HepG2 (cell line): Measurements from ENCODE around the gene MEGF10.

ENCODE experiments used
- CREB3 ChIP-seq: sonication (generic); formaldehyde crosslinking; IDR thresholded peaks from 2 replicates; pipeline ENCODE4 v1.5.0; 2020; ENCODE audit warnings: missing genetic modification reagents
- JUND ChIP-seq: sonication (generic); formaldehyde crosslinking; IDR thresholded peaks from 2 replicates; pipeline ENCODE4 v1.8.0; 2022; ENCODE audit warnings: mild to moderate bottlenecking, missing genetic modification reagents
- RFX5 ChIP-seq: IDR thresholded peaks from 2 replicates; pipeline ENCODE4 v1.6.1; 2011; ENCODE audit warnings: low read depth, low read length, improper control_type of control experiment
- SP1 ChIP-seq, 2 experiments: fragments of 450-650 bp in 1 of 2; sonication (generic) in 1 of 2; formaldehyde crosslinking in 1 of 2; IDR thresholded peaks; 2 replicates each; pipeline versions ENCODE4 v1.4.0 to v1.6.1; 2016 to 2020; ENCODE audit warnings: missing genetic modification reagents in 1 of 2
- ZNF275 ChIP-seq: sonication (generic); formaldehyde crosslinking; IDR thresholded peaks from 2 replicates; pipeline ENCODE4 v1.8.0; 2022; ENCODE audit warnings: missing genetic modification reagents, mild to moderate bottlenecking, inconsistent platforms, borderline replicate concordance
- ZNF792 ChIP-seq: IDR thresholded peaks from 2 replicates; pipeline ENCODE4 v1.6.1; 2016

GRCh38 chr5:127358284-127358683 lies 67.7 kb downstream of the MEGF10 start:
- TF ChIP-seq ZNF275 (CRISPR knock-in tag) (no peak), JUND (CRISPR knock-in tag) (no peak), CREB3 (no peak), RFX5 (no peak), SP1 (IDR thresholded peaks at IDR 0.05) (no peak), SP1 (CRISPR knock-in tag; IDR thresholded peaks at IDR 0.05) (no peak), ZNF792 (CRISPR knock-in tag) (no peak)
